A673 (cell line): ENCODE measurements around the gene CLCN2. TPM values are rescaled to one million over a fixed set of nuclear protein-coding genes. Genes with fewer than 3 reads are reported as not detected.

Source experiments
- BruUV-seq: library from RNA; stranded (reverse); fragments of 400-500 nt; replicated peaks from 2 replicates; lab custom pipeline; 2021; lab: Mats Ljungman, UMichigan
- CTCF ChIA-PET: fragments of 300-600 bp; sonication (Branson Sonifier 250); formaldehyde crosslinking; loops from one replicate; lab custom pipeline; 2022; ENCODE audit warnings: antibody characterized with exemption; lab: Charles Lee
- POLR2A ChIA-PET: fragments of 300-600 bp; sonication (Branson Sonifier 250); formaldehyde crosslinking; loops from one replicate; lab custom pipeline; 2022; ENCODE audit warnings: antibody characterized with exemption; ENCODE audit not compliant: low non-redundant PET; lab: Charles Lee
- DNase-seq: peaks from one replicate; pipeline ENCODE4 v3.0.0-alpha.2; 2015; ENCODE audit warnings: low spot score
- H3K27ac ChIP-seq: fragments of 200-600 bp; sonication (generic); 2 replicates; pipeline ENCODE4 v1.5.1; 2016; ENCODE audit warnings: mixed run types, low read depth, mild to moderate bottlenecking, mixed read lengths, antibody characterized with exemption, low read length; ENCODE audit not compliant: poor library complexity, severe bottlenecking
- H3K27me3 ChIP-seq: fragments of 200-600 bp; sonication (generic); replicated peaks from 2 replicates; pipeline ENCODE4 v1.6.1; 2017; ENCODE audit warnings: mixed run types, low read depth, mild to moderate bottlenecking, mixed read lengths, antibody characterized with exemption, low read length; ENCODE audit not compliant: insufficient read depth, poor library complexity
- H3K36me3 ChIP-seq: fragments of 200-600 bp; sonication (generic); 2 replicates; pipeline ENCODE4 v1.6.1; 2016; ENCODE audit warnings: mixed run types, mild to moderate bottlenecking, mixed read lengths, antibody characterized with exemption, low read length; ENCODE audit not compliant: insufficient read depth, poor library complexity, severe bottlenecking
- H3K4me1 ChIP-seq: fragments of 200-600 bp; sonication (generic); 2 replicates; pipeline ENCODE4 v1.6.1; 2017; ENCODE audit warnings: mixed run types, mild to moderate bottlenecking, mixed read lengths, antibody characterized with exemption, low read length; ENCODE audit not compliant: insufficient read depth, poor library complexity, severe bottlenecking
- H3K4me3 ChIP-seq: fragments of 200-600 bp; sonication (generic); 2 replicates; pipeline ENCODE4 v1.5.1; 2016; ENCODE audit warnings: low read depth, mixed run types, mild to moderate bottlenecking, mixed read lengths, low read length; ENCODE audit not compliant: poor library complexity, severe bottlenecking
- H3K9me3 ChIP-seq: fragments of 200-600 bp; sonication (generic); 2 replicates; pipeline ENCODE4 v1.6.1; 2016; ENCODE audit warnings: mixed run types, low read depth, mild to moderate bottlenecking, mixed read lengths, antibody characterized with exemption, low read length; ENCODE audit not compliant: poor library complexity, severe bottlenecking
- CTCF ChIP-seq: fragments of 300-800, 200-600 bp; sonication (generic); conservative IDR thresholded peaks from 2 replicates; pipeline ENCODE4 v1.5.1; 2017; ENCODE audit warnings: low read depth, mild to moderate bottlenecking, antibody characterized with exemption, low read length, moderate library complexity, mixed read lengths
- EZH2 ChIP-seq: fragments of 200-600 bp; sonication (generic); IDR thresholded peaks from 2 replicates; pipeline ENCODE4 v1.6.1; 2017; ENCODE audit warnings: borderline replicate concordance, low read depth, mild to moderate bottlenecking, mixed read lengths, antibody characterized with exemption, low read length; ENCODE audit not compliant: poor library complexity, severe bottlenecking
- intact Hi-C: fragments of 100-400 bp; cut with micrococcal nuclease; formaldehyde crosslinking; loops from one replicate; pipeline ENCODE4 v1.10.0; 2022; ENCODE audit not compliant: unreplicated experiment
- total RNA-seq: library from RNA; stranded (reverse); gene quantifications from 2 replicates; pipeline ENCODE4 v1.2.3, GENCODE V29; 2021

CLCN2 gene
- total RNA-seq, 1 experiment from 2014 or later = 11.2 TPM

DNA sequence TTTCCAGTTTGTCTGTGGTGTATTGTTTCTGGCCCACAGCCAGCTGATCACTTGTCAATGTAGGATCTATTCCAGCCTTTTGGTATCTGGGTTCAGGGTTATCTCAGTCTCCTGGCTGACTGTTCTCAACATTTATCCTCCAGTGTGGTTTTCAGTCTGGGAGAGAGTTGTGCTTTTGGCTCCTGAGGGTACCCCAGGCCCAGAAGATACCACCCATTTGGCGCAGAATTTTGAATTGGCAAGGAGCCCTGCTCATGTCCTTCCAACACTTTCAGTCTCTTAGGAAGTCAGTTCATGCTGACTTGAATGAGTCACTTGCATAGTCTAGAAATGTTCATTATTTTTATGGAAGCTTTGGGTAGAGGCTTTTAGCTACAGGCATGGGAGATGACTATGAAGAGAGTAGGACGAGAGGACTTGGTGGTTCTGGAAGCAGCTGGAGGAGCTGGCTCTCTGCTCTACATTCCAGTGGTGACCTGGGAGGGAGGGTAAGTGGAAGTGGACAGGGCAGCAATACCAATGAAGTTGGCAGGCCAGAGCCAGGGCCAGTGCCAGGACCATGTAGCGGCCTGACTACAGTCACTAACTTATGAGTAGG lies 7.3 kb upstream of the CLCN2 start:
- no TSS peak for BruUV-seq
- Histone ChIP-seq H3K4me1 (peaks cover 11% of the 10 kb centered on the region), H3K9me3 (no peaks in the 10 kb centered on the region), H3K27ac (no peak overlapping the region), H3K27me3 (no peaks in the 10 kb centered on the region), H3K36me3 (peaks cover 31% of the 10 kb centered on the region), H3K4me3 (no peak overlapping the region)
- TF ChIP-seq EZH2 (no peak), CTCF (no peak)
- DNase-seq = peak; percentile 46
- ChIA-PET CTCF (no interaction called here), POLR2A (interaction anchor here (0.7 kb wide), 1 partner anchor 1877 kb away, joined by 3 read pairs; no protein-coding TSS in a partner anchor)
- intact Hi-C loops = no loop called here

DNA sequence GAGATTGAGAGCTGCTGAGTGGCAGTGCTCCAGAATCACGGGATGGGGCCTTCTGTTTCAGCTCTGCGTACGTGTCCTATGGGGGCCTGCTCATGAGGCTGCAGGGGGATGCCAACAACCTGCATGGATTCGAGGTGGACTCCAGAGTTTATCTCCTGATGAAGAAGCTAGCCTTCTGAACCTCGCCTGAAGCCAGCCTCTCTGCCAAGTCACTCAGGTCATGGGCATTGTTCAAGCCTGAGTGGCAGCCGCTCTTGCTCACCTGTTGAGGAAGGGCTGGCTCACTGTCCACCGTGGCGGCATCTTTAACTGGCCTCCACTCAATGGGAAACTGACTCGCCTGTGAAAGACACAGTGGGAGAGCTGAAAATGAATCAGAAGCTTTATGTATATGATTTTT lies 6.7 kb upstream of the CLCN2 start:
- POLR2A ChIA-PET = no interaction called here
- no peak overlapping the region for H3K4me3 ChIP-seq
- CTCF ChIA-PET = no interaction called here
- no peak for DNase-seq
- H3K36me3 ChIP-seq = peaks cover 31% of the 10 kb centered on the region
- H3K27me3 ChIP-seq = no peaks in the 10 kb centered on the region
- no peaks in the 10 kb centered on the region for H3K9me3 ChIP-seq
- intact Hi-C loops = no loop called here
- BruUV-seq = no TSS peak
- TF ChIP-seq EZH2 = no peak
- TF ChIP-seq CTCF = no peak
- peaks cover 11% of the 10 kb centered on the region for H3K4me1 ChIP-seq
- no peak overlapping the region for H3K27ac ChIP-seq

DNA sequence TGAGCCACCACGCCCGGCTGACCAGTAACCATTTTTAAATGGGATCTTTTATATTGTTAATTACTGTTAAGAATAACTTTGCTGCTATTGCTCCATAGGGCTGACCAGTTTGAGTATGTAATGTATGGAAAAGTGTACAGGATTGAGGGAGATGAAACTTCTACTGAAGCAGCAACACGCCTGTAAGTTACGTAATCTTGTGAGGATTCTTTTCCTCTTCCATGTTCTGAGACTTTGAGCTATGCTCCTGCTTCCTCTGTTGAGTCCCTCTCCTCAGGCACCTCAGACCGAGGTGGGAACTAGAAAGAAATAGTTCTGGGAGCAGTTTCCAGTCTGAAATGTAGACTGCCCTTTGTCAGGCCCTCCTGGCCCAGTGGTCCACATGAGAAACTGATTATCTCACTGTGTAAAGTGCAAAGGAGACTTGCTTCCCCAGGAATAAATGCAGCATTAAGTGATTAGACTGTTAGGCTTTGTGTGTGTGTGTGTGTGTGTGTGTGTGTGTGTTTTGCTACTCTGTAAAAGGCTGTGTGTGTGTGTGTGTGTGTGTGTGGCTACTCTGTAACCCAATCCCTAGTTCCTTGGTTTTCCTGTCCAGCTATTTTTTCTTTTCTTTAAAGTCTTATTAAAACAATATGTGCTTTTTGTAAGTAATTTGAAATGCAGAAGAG lies 5.3 kb upstream of the CLCN2 start:
- H3K4me1 ChIP-seq = peaks cover 9% of the 10 kb centered on the region
- H3K27me3 ChIP-seq = no peaks in the 10 kb centered on the region
- no peak overlapping the region for H3K27ac ChIP-seq
- no peaks in the 10 kb centered on the region for H3K9me3 ChIP-seq
- DNase-seq = no peak
- CTCF ChIA-PET = no interaction called here
- POLR2A ChIA-PET = no interaction called here
- intact Hi-C loops = no loop called here
- TF ChIP-seq EZH2 (no peak), CTCF (no peak)
- BruUV-seq = TSS peak; percentile 5
- peaks cover 31% of the 10 kb centered on the region for H3K36me3 ChIP-seq
- no peak overlapping the region for H3K4me3 ChIP-seq
